ENCODE results near the gene SLC47A1. TPM values are rescaled to one million over a fixed set of nuclear protein-coding genes. Genes with fewer than 3 reads are reported as not detected.
"Not testable (repeated sequence)": the region's sequence is repeated elsewhere in the genome, so short reads cannot be mapped to it uniquely, and the experiment has no call there.

The SLC47A1 gene
- total RNA-seq, 1 donor from 2014 or later: not detected

GRCh38 chr17:19508577-19508867, 25.1 kb upstream of the SLC47A1 start:
- Mint-ChIP-seq H3K9me3 (no peaks in the 10 kb centered on the region), H3K4me3 (peak overlapping the region; percentile 86), H3K27ac (peak overlapping the region; percentile 86), H3K27me3 (peaks cover 17% of the 10 kb centered on the region), H3K36me3 (ENCODE audit: low read depth) (peaks cover 2% of the 10 kb centered on the region), H3K4me1 (peaks cover 9% of the 10 kb centered on the region)
- intact Hi-C loops (cut with micrococcal nuclease): loop anchor here (5.0 kb wide), 1 partner anchor 359 kb away; the partner anchor contains the start of gene ULK2
- DNase-seq: no peak

- H3K27ac Mint-ChIP-seq; H3K9me3 Mint-ChIP-seq; H3K4me3 Mint-ChIP-seq; DNase-seq; H3K36me3 Mint-ChIP-seq (ENCODE audit: low read depth): not testable (repeated sequence)
- Mint-ChIP-seq H3K27me3 (peaks cover 15% of the 10 kb centered on the region), H3K4me1 (peaks cover 14% of the 10 kb centered on the region)
- intact Hi-C loops (cut with micrococcal nuclease): loop anchor here (5.0 kb wide), 1 partner anchor 358 kb away; the partner anchor contains the start of gene ULK2
Observed at GRCh38 chr17:19509281-19509852, 24.3 kb upstream of the SLC47A1 start.

DNA sequence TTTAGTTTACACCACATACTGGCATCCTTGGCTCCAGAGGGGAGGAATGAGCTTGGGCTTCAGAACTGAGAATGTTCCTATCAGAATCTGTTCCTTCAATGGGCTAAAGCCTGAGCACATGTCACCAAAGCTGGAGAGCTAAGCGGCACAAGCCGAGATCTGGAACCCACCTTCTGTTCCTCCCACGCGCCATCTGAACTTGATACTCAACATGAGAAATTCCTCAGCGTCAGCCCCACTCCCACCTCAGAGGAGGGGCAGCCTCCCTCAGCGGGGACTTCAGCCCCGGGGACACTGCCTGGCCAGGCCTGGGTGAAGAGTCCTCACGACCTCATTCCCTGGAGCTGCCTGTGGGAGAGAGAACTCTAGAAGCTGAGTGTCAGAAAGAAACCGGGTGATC, 22.8 kb upstream of the SLC47A1 start:
- Mint-ChIP-seq H3K27ac (no peak overlapping the region), H3K4me1 (peaks cover 14% of the 10 kb centered on the region), H3K27me3 (peaks cover 6% of the 10 kb centered on the region), H3K9me3 (no peaks in the 10 kb centered on the region), H3K36me3 (ENCODE audit: low read depth) (peaks cover 2% of the 10 kb centered on the region), H3K4me3 (no peak overlapping the region)
- intact Hi-C loops (cut with micrococcal nuclease): no loop called here
- no peak for DNase-seq

GRCh38 chr17:19513897-19514488, 19.7 kb upstream of the SLC47A1 start:
- intact Hi-C loops (cut with micrococcal nuclease): loop anchor here (1.0 kb wide), 3 partner anchors 132 to 252 kb away; no protein-coding TSS in a partner anchor
- Mint-ChIP-seq H3K4me1 (peaks cover 7% of the 10 kb centered on the region), H3K27me3 (no peaks in the 10 kb centered on the region), H3K36me3 (ENCODE audit: low read depth) (no peaks in the 10 kb centered on the region), H3K4me3 (no peak overlapping the region), H3K27ac (no peak overlapping the region), H3K9me3 (no peaks in the 10 kb centered on the region)
- peak; percentile 89 for DNase-seq

- no peaks in the 10 kb centered on the region for H3K9me3 Mint-ChIP-seq
- H3K27me3 Mint-ChIP-seq: peaks cover 17% of the 10 kb centered on the region
- no peak overlapping the region for H3K27ac Mint-ChIP-seq
- peaks cover 7% of the 10 kb centered on the region for H3K4me1 Mint-ChIP-seq
- intact Hi-C loops (cut with micrococcal nuclease): no loop called here
- H3K4me3 Mint-ChIP-seq: no peak overlapping the region
- no peak for DNase-seq
- H3K36me3 Mint-ChIP-seq (ENCODE audit: low read depth): no peaks in the 10 kb centered on the region
Observed at GRCh38 chr17:19517699-19518098, 16.0 kb upstream of the SLC47A1 start.

DNA sequence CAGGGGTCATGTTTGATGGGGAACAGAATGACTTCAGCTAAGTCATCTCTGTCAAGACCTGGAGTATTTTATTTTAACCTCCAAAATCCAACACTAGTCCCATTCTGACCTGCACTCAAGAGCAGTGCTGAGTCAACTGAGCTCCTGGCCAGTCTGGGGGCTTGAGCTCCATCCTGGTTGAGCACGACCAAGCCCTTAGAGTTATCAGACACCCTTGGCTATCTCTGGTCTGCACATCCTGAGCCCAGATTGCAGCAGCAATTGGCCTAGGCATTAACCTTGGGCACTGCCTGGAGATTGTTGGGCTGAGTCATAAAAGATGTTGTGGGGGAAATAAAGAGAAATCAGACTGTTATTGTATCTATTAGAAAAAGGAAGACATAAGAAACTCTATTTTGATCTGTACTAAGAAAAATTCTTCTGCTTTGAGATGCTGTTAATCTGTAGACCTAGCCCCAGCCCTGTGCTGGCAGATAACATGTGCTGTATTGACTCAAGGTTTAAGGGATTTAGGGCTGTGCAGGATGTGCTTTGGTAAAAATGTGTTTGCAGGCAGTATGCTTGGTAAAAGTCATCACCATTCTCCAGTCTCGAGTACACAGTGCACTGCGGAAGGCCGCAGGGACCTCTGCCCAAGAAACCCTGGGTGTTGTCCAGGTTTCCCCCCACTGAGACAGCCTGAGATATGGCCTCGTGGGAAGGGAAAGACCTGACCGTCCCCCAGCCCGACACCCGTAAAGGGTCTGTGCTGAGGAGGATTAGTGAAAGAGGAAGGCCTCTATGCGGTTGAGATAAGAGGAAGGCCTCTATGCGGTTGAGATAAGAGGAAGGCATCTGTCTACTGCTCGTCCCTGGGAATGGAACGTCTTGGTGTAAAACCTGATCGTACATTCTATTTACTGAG, 14.0 kb upstream of the SLC47A1 start:
- H3K4me3 Mint-ChIP-seq; H3K9me3 Mint-ChIP-seq; intact Hi-C loops (cut with micrococcal nuclease); H3K4me1 Mint-ChIP-seq; H3K36me3 Mint-ChIP-seq (ENCODE audit: low read depth); H3K27ac Mint-ChIP-seq; DNase-seq: not testable (repeated sequence)
- H3K27me3 Mint-ChIP-seq: peaks cover 19% of the 10 kb centered on the region

GRCh38 chr17:19520641-19521040, 13.0 kb upstream of the SLC47A1 start:
- no peaks in the 10 kb centered on the region for H3K36me3 Mint-ChIP-seq (ENCODE audit: low read depth)
- H3K27me3 Mint-ChIP-seq: peaks cover 19% of the 10 kb centered on the region
- intact Hi-C loops (cut with micrococcal nuclease): no loop called here
- no peak for DNase-seq
- no peak overlapping the region for H3K4me3 Mint-ChIP-seq
- H3K9me3 Mint-ChIP-seq: no peaks in the 10 kb centered on the region
- no peaks in the 10 kb centered on the region for H3K4me1 Mint-ChIP-seq
- H3K27ac Mint-ChIP-seq: no peak overlapping the region

DNA sequence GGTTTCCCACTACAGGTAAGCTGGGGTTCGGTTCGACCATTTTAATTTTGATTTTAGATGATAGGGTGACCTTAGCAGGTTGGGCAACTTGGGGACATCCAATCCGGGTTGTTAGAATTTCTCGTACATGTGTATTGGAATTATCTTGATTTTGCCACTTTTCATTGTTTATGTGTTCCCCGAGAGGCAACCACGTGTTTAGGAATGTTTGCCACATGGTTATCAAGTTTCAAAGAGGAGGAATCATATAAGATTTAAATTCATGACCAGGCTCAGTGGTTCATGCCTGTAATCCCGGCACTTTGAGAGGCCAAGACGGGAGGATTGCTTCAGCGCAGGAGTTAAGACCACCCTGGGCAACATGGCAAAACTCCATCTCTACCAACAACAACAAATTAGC, 10.0 kb upstream of the SLC47A1 start:
- Mint-ChIP-seq H3K36me3 (ENCODE audit: low read depth) (no peaks in the 10 kb centered on the region), H3K27ac (no peak overlapping the region), H3K4me3 (no peak overlapping the region), H3K9me3 (no peaks in the 10 kb centered on the region), H3K27me3 (peaks cover 20% of the 10 kb centered on the region), H3K4me1 (no peaks in the 10 kb centered on the region)
- no peak for DNase-seq
- intact Hi-C loops (cut with micrococcal nuclease): no loop called here

GRCh38 chr17:19526950-19527349, 6.7 kb upstream of the SLC47A1 start:
- DNase-seq; H3K4me1 Mint-ChIP-seq; H3K4me3 Mint-ChIP-seq; intact Hi-C loops (cut with micrococcal nuclease); H3K9me3 Mint-ChIP-seq; H3K36me3 Mint-ChIP-seq (ENCODE audit: low read depth); H3K27ac Mint-ChIP-seq: not testable (repeated sequence)
- peaks cover 18% of the 10 kb centered on the region for H3K27me3 Mint-ChIP-seq

GRCh38 chr17:19531780-19532501, 1.7 kb upstream of the SLC47A1 start:
- intact Hi-C loops (cut with micrococcal nuclease): no loop called here
- H3K27ac Mint-ChIP-seq: no peak overlapping the region
- H3K4me1 Mint-ChIP-seq: no peaks in the 10 kb centered on the region
- H3K9me3 Mint-ChIP-seq: no peaks in the 10 kb centered on the region
- DNase-seq: no peak
- no peaks in the 10 kb centered on the region for H3K36me3 Mint-ChIP-seq (ENCODE audit: low read depth)
- H3K27me3 Mint-ChIP-seq: peaks cover 47% of the 10 kb centered on the region
- H3K4me3 Mint-ChIP-seq: no peak overlapping the region

DNA sequence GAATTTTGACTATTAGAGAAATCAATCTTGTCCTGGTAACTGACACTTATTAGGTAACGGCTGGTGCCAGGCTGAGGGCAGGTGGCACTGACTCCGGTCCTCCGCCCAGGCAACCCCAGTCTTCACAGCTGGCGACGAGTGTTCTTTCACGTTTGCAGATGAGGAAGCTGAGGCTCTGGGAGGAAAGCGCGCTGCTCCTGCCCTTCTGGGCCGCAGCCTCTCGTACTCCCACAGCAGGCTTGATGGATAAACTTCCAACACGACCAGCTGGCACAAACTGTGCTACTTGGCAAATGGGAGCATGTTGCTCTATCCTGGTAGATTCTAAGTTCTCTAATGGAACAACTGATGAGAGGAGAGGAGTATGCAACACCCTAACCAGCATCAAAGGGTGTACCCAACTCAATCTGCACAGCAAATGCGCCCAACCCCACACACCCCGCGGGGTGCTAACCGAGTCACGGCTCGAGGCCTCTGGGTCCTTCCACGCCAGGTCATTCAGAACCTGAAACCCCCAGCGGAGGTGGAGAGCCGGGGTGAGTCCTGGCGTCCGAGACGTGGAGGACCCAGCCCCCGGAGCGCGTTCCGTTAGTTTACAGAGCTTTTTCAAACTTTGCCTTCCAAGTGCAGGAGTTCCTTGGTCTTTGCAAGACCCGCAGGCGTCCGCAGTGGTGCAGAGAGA, 477 bp upstream of the SLC47A1 start:
- no peaks in the 10 kb centered on the region for H3K4me1 Mint-ChIP-seq
- H3K27me3 Mint-ChIP-seq: peaks cover 55% of the 10 kb centered on the region
- no peak overlapping the region for H3K27ac Mint-ChIP-seq
- intact Hi-C loops (cut with micrococcal nuclease): no loop called here
- H3K9me3 Mint-ChIP-seq: no peaks in the 10 kb centered on the region
- H3K4me3 Mint-ChIP-seq: no peak overlapping the region
- H3K36me3 Mint-ChIP-seq (ENCODE audit: low read depth): no peaks in the 10 kb centered on the region
- DNase-seq: no peak

DNA sequence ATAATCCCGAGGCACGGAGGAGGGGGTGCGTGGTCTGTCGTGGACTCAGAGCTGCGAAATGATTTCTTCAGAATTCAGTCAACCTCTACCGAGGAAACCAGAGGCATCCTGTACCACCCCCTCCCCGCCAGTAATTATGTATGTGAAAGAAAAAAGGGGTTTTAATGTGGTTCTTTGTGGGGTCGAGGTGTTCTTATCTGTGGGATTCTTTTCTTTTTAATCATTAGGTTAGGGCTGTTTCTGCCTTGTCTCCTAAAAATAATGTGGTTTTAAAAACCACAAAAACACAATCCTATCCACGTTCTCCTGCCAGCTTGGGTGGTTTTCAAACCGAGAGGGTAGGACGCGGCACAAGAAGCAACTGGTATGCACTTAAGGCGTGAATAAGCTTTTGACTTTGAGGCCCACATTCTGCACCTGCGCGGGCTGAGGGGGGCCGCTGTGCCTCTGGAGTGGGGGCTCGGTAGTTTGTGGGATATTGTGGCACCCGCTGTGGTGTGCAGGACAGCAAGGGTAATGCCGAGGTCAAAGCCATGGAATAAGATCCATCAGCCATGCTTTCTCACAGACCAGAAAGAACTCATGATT, 1.0 kb downstream of the SLC47A1 start:
- Mint-ChIP-seq H3K36me3 (ENCODE audit: low read depth) (no peaks in the 10 kb centered on the region), H3K27me3 (peaks cover 51% of the 10 kb centered on the region), H3K9me3 (no peaks in the 10 kb centered on the region), H3K4me1 (no peaks in the 10 kb centered on the region), H3K4me3 (peak overlapping the region; percentile 37), H3K27ac (no peak overlapping the region)
- intact Hi-C loops (cut with micrococcal nuclease): no loop called here
- no peak for DNase-seq

GRCh38 chr17:19537111-19537510, 3.5 kb downstream of the SLC47A1 start:
- Mint-ChIP-seq H3K27me3 (peaks cover 41% of the 10 kb centered on the region), H3K9me3 (no peaks in the 10 kb centered on the region), H3K36me3 (ENCODE audit: low read depth) (no peaks in the 10 kb centered on the region), H3K4me3 (no peak overlapping the region), H3K27ac (no peak overlapping the region), H3K4me1 (no peaks in the 10 kb centered on the region)
- intact Hi-C loops (cut with micrococcal nuclease): no loop called here
- no peak for DNase-seq

Measured in activated CD4-positive, alpha-beta T cell treated with anti-CD3 and anti-CD28 coated beads, Interleukin-2, amount 10 ng/mL, durations not matched to agents 24 days and 14 days (primary cell).